SK-N-SH (cell line): ENCODE measurements around the gene PRKCQ.

Source experiments
- CHD2 ChIP-seq: fragments of 150-350 bp; IDR thresholded peaks from 2 replicates; pipeline ENCODE4 v1.6.1; 2018; ENCODE audit warnings: low read length; ENCODE audit not compliant: partially characterized antibody
- EP300 ChIP-seq, 2 experiments: IDR thresholded peaks; 2 replicates each; pipeline versions ENCODE4 v1.4.0 to v1.6.1; 2012; ENCODE audit warnings: borderline replicate concordance in 1 of 2, low read depth in 1 of 2, low read length in 1 of 2
- EZH2phosphoT487 ChIP-seq: fragments of 200-600 bp; sonication (generic); IDR thresholded peaks from 2 replicates; pipeline ENCODE4 v1.6.1; 2017; ENCODE audit warnings: low read depth, mixed run types, mild to moderate bottlenecking, antibody characterized with exemption, moderate library complexity, borderline replicate concordance
- FOSL2 ChIP-seq: IDR thresholded peaks from 2 replicates; pipeline ENCODE4 v1.4.0; 2012; ENCODE audit warnings: low read depth, mild to moderate bottlenecking, moderate library complexity, borderline replicate concordance
- GABPA ChIP-seq: IDR thresholded peaks from 2 replicates; pipeline ENCODE4 v1.4.0; 2012; ENCODE audit warnings: low read depth, mild to moderate bottlenecking
- JUND ChIP-seq: IDR thresholded peaks from 2 replicates; pipeline ENCODE4 v1.4.0; 2012
- NFIC ChIP-seq: IDR thresholded peaks from 2 replicates; pipeline ENCODE4 v1.4.0; 2012; ENCODE audit warnings: borderline replicate concordance
- SMC3 ChIP-seq: IDR thresholded peaks from 2 replicates; pipeline ENCODE4 v1.6.1; 2012; ENCODE audit warnings: low read depth, low read length, improper control_type of control experiment
- YY1 ChIP-seq: IDR thresholded peaks from 2 replicates; pipeline ENCODE4 v1.4.0; 2012; ENCODE audit warnings: low read depth, mild to moderate bottlenecking
- TF ChIP-seq, protein P1 (sequence below): fragments of 200-600 bp; sonication (generic); IDR thresholded peaks from 2 replicates; pipeline ENCODE4 v1.6.1; 2017; ENCODE audit warnings: antibody characterized with exemption, mild to moderate bottlenecking, moderate library complexity
- TF ChIP-seq, protein P2 (sequence below): IDR thresholded peaks from 2 replicates; pipeline ENCODE4 v1.6.1; 2012; ENCODE audit warnings: mild to moderate bottlenecking, low read depth, low read length, moderate library complexity
- TF ChIP-seq, protein P3 (sequence below): IDR thresholded peaks from 2 replicates; pipeline ENCODE4 v1.4.0; 2012; ENCODE audit warnings: low read depth, borderline replicate concordance

DNA sequence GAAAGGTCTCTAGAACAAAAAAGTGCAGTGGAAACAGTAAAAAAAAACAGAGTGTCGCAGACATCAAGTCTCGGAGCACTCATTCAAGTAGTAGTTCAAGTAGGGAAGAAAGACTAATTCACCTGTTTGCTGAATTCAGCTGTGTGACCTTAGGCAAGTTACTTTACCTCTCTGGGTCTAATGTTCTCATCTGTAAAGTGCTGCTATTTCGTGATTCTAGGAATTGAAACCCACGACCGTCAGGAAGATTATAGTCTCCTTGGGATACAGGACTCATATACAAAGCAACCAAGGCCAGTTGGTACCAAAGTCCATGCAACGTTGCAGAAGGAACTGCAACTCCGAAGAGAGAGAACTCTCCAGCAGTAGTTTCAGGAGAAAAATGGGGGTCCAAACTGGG is 26.1 kb downstream of the PRKCQ start:
- TF ChIP-seq, protein P1, sequence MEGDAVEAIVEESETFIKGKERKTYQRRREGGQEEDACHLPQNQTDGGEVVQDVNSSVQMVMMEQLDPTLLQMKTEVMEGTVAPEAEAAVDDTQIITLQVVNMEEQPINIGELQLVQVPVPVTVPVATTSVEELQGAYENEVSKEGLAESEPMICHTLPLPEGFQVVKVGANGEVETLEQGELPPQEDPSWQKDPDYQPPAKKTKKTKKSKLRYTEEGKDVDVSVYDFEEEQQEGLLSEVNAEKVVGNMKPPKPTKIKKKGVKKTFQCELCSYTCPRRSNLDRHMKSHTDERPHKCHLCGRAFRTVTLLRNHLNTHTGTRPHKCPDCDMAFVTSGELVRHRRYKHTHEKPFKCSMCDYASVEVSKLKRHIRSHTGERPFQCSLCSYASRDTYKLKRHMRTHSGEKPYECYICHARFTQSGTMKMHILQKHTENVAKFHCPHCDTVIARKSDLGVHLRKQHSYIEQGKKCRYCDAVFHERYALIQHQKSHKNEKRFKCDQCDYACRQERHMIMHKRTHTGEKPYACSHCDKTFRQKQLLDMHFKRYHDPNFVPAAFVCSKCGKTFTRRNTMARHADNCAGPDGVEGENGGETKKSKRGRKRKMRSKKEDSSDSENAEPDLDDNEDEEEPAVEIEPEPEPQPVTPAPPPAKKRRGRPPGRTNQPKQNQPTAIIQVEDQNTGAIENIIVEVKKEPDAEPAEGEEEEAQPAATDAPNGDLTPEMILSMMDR = no peak
- TF ChIP-seq SMC3 (no peak), EP300 (IDR thresholded peaks at IDR 0.05; ENCODE audit: borderline replicate concordance in 1 of 2, low read depth in 1 of 2, low read length in 1 of 2) (no peak), EZH2phosphoT487 (no peak), NFIC (no peak), FOSL2 (no peak), JUND (no peak), CHD2 (no peak), GABPA (no peak), YY1 (no peak)
- TF ChIP-seq, protein P2, sequence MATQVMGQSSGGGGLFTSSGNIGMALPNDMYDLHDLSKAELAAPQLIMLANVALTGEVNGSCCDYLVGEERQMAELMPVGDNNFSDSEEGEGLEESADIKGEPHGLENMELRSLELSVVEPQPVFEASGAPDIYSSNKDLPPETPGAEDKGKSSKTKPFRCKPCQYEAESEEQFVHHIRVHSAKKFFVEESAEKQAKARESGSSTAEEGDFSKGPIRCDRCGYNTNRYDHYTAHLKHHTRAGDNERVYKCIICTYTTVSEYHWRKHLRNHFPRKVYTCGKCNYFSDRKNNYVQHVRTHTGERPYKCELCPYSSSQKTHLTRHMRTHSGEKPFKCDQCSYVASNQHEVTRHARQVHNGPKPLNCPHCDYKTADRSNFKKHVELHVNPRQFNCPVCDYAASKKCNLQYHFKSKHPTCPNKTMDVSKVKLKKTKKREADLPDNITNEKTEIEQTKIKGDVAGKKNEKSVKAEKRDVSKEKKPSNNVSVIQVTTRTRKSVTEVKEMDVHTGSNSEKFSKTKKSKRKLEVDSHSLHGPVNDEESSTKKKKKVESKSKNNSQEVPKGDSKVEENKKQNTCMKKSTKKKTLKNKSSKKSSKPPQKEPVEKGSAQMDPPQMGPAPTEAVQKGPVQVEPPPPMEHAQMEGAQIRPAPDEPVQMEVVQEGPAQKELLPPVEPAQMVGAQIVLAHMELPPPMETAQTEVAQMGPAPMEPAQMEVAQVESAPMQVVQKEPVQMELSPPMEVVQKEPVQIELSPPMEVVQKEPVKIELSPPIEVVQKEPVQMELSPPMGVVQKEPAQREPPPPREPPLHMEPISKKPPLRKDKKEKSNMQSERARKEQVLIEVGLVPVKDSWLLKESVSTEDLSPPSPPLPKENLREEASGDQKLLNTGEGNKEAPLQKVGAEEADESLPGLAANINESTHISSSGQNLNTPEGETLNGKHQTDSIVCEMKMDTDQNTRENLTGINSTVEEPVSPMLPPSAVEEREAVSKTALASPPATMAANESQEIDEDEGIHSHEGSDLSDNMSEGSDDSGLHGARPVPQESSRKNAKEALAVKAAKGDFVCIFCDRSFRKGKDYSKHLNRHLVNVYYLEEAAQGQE = no peak
- TF ChIP-seq, protein P3, sequence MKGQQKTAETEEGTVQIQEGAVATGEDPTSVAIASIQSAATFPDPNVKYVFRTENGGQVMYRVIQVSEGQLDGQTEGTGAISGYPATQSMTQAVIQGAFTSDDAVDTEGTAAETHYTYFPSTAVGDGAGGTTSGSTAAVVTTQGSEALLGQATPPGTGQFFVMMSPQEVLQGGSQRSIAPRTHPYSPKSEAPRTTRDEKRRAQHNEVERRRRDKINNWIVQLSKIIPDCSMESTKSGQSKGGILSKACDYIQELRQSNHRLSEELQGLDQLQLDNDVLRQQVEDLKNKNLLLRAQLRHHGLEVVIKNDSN = no peak
